Colonic mucosa (tissue), 4 donors: ENCODE data around the gene STIMATE. TPM values are rescaled to one million over a fixed set of nuclear protein-coding genes. Genes with fewer than 3 reads are reported as not detected.
A peak's percentile ranks its signal among the peaks of the same experiment; 100 is the strongest.

ENCODE experiments used
- DNase-seq: peaks from one replicate; pipeline ENCODE4 v3.0.0-alpha.2; 2020
- H3K27ac ChIP-seq: fragments of 200-600 bp; one replicate; pipeline ENCODE4 v1.8.0; 2021
- H3K27me3 ChIP-seq: fragments of 200-600 bp; one replicate; pipeline ENCODE4 v1.8.0; 2021
- H3K36me3 ChIP-seq: fragments of 200-600 bp; one replicate; pipeline ENCODE4 v1.8.0; 2021
- H3K4me1 ChIP-seq: fragments of 200-600 bp; one replicate; pipeline ENCODE4 v1.8.0; 2021; ENCODE audit warnings: mild to moderate bottlenecking
- H3K4me3 ChIP-seq: fragments of 200-600 bp; one replicate; pipeline ENCODE4 v1.8.0; 2021
- H3K9ac ChIP-seq, 2 donors: one replicate each; pipeline ENCODE4 v1.7.0; 2013; ENCODE audit warnings: control low read depth in 2 of 2, low read depth in 2 of 2, low read length in 2 of 2
- H3K9me3 ChIP-seq: fragments of 200-600 bp; one replicate; pipeline ENCODE4 v1.8.0; 2021
- intact Hi-C: fragments of 100-400 bp; cut with DNase I; formaldehyde crosslinking; loops from one replicate; pipeline ENCODE4 v1.14.1; 2022
- total RNA-seq, 2 donors: library from RNA; stranded (reverse); fragmentation: NEBNext Ultra II Directional in 1 of 2; extraction: Animal tissue kit (Norgen Biotek cat#: 25700) in 1 of 2; gene quantifications; one replicate each; pipeline ENCODE4 v1.2.1, GENCODE V29; 2021
- TF ChIP-seq, protein P1 (sequence below): fragments of 200-600 bp; IDR thresholded peaks from one replicate; pipeline ENCODE4 v1.8.0; 2022; ENCODE audit warnings: antibody characterized with exemption, mild to moderate bottlenecking
- donor health status: healthy.
- donor health status: DM: no; HTN: no; CAD: no.
- donor health status: DM: no; HTN: no; CAD: no.

Gene STIMATE
- total RNA-seq, 2 donors from 2014 or later = 7.4 to 15.3 TPM

DNA sequence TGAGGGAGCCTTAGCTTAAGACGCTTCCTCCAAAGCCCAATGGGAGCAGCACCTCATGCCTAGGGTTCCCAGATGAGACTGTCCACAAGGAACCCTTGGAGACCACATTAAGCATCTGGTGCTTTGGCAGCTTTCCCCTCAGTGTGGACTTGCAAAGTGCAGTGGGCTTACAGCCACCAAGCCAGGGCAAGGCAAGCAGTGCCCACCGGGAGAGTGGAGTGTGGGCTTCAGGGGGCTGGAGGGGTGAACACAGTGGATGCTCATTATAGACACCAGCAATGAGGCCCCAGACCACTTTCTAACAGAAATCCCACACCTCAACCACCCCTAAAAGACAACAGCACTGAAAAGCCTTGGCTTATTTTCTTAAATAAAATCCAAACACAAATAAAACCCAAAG, 53.5 kb downstream of the STIMATE start:
- no peak overlapping the region for H3K27ac ChIP-seq
- DNase-seq = no peak
- no peaks in the 10 kb centered on the region for H3K36me3 ChIP-seq
- peak overlapping the region in 1 of 2 donors; percentile 24 for H3K9ac ChIP-seq
- H3K9me3 ChIP-seq = no peaks in the 10 kb centered on the region
- no peaks in the 10 kb centered on the region for H3K4me1 ChIP-seq
- H3K4me3 ChIP-seq = no peak overlapping the region
- TF ChIP-seq, protein P1, sequence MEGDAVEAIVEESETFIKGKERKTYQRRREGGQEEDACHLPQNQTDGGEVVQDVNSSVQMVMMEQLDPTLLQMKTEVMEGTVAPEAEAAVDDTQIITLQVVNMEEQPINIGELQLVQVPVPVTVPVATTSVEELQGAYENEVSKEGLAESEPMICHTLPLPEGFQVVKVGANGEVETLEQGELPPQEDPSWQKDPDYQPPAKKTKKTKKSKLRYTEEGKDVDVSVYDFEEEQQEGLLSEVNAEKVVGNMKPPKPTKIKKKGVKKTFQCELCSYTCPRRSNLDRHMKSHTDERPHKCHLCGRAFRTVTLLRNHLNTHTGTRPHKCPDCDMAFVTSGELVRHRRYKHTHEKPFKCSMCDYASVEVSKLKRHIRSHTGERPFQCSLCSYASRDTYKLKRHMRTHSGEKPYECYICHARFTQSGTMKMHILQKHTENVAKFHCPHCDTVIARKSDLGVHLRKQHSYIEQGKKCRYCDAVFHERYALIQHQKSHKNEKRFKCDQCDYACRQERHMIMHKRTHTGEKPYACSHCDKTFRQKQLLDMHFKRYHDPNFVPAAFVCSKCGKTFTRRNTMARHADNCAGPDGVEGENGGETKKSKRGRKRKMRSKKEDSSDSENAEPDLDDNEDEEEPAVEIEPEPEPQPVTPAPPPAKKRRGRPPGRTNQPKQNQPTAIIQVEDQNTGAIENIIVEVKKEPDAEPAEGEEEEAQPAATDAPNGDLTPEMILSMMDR = no peak
- no peaks in the 10 kb centered on the region for H3K27me3 ChIP-seq
- intact Hi-C loops = no loop called here

GRCh38 chr3:52843108-52843865, 54.1 kb downstream of the STIMATE start:
- H3K9me3 ChIP-seq = no peaks in the 10 kb centered on the region
- H3K9ac ChIP-seq = no peak overlapping the region
- H3K27me3 ChIP-seq = no peaks in the 10 kb centered on the region
- no peak for DNase-seq
- no peak overlapping the region for H3K4me3 ChIP-seq
- TF ChIP-seq, protein P1 = no peak
- no peak overlapping the region for H3K27ac ChIP-seq
- intact Hi-C loops = no loop called here
- H3K36me3 ChIP-seq = no peaks in the 10 kb centered on the region
- no peaks in the 10 kb centered on the region for H3K4me1 ChIP-seq

GRCh38 chr3:52842424-52842823, 54.9 kb downstream of the STIMATE start:
- no peak for DNase-seq
- TF ChIP-seq, protein P1 = no peak
- intact Hi-C loops = no loop called here
- no peak overlapping the region for H3K27ac ChIP-seq
- H3K4me1 ChIP-seq = no peaks in the 10 kb centered on the region
- no peaks in the 10 kb centered on the region for H3K27me3 ChIP-seq
- H3K9me3 ChIP-seq = no peaks in the 10 kb centered on the region
- H3K4me3 ChIP-seq = no peak overlapping the region
- H3K36me3 ChIP-seq = no peaks in the 10 kb centered on the region
- H3K9ac ChIP-seq = no peak overlapping the region

GRCh38 chr3:52841981-52842340, 55.4 kb downstream of the STIMATE start:
- Histone ChIP-seq H3K9ac (no peak overlapping the region), H3K27ac (no peak overlapping the region), H3K27me3 (no peaks in the 10 kb centered on the region), H3K9me3 (no peaks in the 10 kb centered on the region), H3K36me3 (no peaks in the 10 kb centered on the region), H3K4me3 (no peak overlapping the region), H3K4me1 (no peaks in the 10 kb centered on the region)
- intact Hi-C loops = no loop called here
- TF ChIP-seq, protein P1 = no peak
- DNase-seq = no peak

- Histone ChIP-seq H3K36me3 (no peaks in the 10 kb centered on the region), H3K27me3 (no peaks in the 10 kb centered on the region), H3K9ac (no peak overlapping the region), H3K9me3 (no peaks in the 10 kb centered on the region), H3K27ac (no peak overlapping the region), H3K4me1 (no peaks in the 10 kb centered on the region), H3K4me3 (no peak overlapping the region)
- intact Hi-C loops = no loop called here
- no peak for DNase-seq
- TF ChIP-seq, protein P1 = no peak
Measured at GRCh38 chr3:52841211-52841980, 56.0 kb downstream of the STIMATE start.
